ENCODE results near the gene LTC4S.

GRCh38 chr5:179840321-179840720 is 46.5 kb downstream of the LTC4S start:
- TF ChIP-seq CTCF (IDR thresholded peaks at IDR 0.05) (no peak), POLR2A (IDR thresholded peaks at IDR 0.05) (no peak)

Measured in esophagus squamous epithelium (tissue), 4 donors.